Fibroblast of gingiva (primary cell): ENCODE measurements around the gene NAB2.
"Not testable (repeated sequence)": the region's sequence is repeated elsewhere in the genome, so short reads cannot be mapped to it uniquely, and the experiment has no call there.

ENCODE experiments used
- DNase-seq: peaks from one replicate; pipeline ENCODE4 v3.0.0-alpha.2; 2011; ENCODE audit warnings: low read depth

The NAB2 gene, protein sequence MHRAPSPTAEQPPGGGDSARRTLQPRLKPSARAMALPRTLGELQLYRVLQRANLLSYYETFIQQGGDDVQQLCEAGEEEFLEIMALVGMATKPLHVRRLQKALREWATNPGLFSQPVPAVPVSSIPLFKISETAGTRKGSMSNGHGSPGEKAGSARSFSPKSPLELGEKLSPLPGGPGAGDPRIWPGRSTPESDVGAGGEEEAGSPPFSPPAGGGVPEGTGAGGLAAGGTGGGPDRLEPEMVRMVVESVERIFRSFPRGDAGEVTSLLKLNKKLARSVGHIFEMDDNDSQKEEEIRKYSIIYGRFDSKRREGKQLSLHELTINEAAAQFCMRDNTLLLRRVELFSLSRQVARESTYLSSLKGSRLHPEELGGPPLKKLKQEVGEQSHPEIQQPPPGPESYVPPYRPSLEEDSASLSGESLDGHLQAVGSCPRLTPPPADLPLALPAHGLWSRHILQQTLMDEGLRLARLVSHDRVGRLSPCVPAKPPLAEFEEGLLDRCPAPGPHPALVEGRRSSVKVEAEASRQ

DNA sequence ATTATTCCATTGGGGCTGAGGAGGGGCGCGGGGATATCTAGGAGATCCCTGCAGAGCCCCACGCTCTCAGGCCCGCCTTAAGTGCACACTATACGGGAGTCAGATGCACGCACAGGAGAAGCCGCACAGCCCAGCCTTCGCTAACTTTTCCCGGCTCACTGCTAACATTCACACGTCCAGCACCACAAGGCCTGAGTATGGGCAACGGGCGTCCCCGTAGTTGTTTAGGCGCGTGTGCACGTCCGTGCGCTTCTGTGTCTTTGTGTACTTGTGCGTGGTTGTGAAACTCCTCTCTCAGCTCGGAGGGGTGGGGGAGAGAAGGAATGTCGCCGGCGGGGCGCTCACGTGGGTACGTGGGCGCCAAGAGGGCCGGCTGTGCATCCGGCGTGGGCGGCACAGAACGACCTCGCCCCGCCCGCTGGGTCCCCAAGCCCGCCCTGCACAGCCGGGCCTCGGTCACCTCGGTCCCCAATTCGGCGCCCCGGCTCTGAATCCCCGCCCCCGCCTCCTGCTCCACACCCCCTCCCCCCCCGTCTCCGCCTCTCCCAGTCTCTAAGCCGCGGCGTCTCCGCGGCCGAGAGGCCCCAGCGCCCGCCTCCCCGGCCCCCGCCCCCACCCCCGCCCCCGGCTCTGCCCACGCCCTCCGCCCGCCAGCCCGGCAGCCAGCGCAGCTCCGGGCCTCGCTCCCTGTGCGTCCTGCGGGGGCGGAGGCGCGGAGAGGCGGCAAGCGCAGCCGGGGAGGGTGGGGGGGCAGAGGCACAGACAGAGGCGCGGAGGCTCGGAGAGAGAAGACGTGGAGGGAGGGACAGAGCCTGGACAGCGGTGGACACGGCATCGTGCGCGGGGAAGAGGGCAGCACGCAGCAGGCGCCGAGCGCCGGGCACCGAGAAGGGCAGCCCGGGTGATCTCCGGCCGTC, at the start of gene NAB2:
Gene NAB2, plus strand, starts transcription at position 761 of the 917 bp plus-strand sequence. CDS start 158 bp downstream, outside the sequence.
- DNase-seq = peak; percentile 99

DNA sequence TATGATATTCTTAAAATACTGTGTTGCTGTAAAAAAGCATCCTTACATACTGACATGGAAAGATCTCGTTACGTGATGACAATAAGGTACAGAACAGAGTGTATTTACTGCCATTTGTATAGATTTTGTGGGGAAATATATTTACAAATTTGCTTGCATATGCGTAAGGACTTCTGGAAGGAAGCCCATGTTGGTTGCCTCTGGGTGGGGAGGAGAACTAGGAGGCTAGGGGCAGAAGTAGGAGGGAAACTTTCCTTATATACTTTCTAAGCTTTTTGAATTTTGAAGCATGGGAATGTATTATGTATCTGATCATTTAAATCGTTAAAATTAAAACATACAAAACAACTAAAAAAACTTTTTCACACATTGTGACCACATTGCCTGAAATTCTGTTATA, 48.7 kb upstream of the NAB2 start:
- DNase-seq = no peak

DNA sequence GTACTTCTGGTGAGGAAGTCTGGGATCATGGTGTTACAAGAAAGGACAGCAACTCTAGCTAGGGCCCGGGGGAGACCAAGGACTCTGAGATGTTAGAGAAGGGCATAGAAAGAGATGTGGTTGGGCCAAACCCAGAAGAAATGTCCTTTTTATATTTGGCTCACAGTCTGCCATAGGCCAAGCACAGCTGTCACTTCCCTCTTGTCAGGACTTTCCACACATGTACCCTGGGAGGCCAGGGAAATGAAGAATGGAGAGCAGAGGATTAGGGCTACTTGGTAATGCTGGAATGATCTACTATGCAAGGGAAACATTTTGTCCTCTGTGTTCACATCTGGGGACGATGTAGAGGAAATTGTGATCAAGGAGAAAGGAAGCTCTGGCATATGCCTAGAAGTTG, 48.2 kb upstream of the NAB2 start:
- no peak for DNase-seq

DNA sequence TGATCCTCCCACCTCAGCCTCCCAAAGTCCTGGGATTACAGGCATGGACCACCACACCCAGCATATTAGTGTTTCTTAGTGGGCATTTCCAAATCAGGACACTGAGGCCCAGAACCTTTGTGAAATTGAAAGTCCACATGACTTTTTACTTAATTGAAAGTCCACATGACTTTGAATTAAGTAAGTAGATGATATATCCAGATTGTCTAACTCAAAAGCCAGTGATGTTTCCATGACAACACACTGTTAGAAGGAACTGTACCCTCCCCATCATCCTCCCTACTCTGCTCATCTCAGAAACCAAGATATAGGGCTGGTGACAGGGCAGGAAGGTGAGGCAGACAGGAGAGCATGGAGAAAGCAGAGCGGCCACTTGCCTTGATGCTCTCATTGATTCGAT, 46.2 kb upstream of the NAB2 start:
- no peak for DNase-seq

DNA sequence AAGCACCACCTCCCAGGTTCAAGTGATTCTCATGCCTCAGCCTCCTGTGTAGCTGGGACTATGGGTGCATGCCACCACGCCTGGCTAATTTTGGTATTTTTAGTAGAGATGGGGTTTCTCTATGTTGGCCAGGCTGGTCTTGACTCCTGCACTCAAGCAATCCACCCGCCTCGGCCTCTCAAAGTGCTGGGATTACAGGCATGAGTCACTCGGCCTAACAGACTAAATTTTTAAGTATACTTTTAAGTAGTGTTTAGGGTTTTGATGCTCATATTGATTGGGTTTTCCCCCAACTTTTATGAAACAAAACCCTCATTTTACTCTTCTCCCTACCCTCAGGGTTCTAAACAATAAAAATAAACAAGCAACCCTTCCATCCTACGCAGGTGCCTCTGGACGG, 44.4 kb upstream of the NAB2 start:
- no peak for DNase-seq

DNA sequence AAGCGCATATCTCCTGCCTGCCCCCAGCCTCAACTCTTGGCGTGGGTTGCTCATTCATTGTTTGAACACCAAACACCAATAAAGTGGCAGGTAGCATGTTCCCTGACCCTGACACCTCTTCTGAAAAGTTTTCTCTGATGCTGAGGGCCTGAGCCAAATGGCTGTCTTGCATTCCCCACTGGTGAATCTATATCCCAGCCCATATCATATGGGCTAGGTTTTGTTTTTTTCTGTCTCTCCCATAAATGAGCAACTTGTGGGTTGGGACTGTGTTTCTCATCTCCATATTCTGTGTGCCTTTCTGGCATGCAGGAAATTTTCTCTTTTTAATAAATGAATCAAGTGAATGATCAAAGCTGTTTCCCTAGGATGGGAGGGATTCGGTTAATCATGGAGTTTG, 44.0 kb upstream of the NAB2 start:
- no peak for DNase-seq

DNA sequence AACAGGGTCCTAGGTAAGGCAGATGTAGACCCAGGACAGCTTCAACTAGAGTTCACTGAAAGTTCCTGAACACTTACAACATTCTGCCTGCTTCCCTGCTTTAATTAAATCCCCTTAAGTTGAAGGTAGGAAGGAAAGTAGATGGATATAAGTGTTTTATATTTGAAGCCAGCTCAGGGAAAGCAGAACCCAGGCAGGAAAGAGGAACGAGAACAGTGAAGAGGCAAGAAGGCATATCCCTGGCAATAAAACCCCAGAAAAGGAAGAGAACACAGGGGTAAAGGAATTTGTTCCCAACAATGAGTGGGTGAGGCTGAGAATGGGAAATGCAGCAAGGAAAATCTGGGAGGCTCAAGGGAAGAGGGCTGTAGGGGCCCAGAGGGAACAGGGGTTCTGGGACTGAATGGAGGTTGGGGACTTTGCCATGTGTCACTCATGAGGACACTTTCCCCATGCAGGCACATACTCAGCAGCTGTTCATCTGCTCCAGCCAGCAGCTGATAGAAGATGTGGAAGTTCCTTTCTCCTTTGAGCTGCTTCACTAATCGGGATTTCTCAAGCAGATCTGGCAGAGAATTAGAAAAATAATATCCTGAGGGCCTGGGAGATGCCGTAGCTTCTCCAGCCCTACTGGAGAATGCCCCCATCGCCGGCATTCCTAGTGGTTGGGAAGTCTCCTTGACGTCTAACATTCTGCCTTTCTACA, 42.7 kb upstream of the NAB2 start:
- DNase-seq = no peak

DNA sequence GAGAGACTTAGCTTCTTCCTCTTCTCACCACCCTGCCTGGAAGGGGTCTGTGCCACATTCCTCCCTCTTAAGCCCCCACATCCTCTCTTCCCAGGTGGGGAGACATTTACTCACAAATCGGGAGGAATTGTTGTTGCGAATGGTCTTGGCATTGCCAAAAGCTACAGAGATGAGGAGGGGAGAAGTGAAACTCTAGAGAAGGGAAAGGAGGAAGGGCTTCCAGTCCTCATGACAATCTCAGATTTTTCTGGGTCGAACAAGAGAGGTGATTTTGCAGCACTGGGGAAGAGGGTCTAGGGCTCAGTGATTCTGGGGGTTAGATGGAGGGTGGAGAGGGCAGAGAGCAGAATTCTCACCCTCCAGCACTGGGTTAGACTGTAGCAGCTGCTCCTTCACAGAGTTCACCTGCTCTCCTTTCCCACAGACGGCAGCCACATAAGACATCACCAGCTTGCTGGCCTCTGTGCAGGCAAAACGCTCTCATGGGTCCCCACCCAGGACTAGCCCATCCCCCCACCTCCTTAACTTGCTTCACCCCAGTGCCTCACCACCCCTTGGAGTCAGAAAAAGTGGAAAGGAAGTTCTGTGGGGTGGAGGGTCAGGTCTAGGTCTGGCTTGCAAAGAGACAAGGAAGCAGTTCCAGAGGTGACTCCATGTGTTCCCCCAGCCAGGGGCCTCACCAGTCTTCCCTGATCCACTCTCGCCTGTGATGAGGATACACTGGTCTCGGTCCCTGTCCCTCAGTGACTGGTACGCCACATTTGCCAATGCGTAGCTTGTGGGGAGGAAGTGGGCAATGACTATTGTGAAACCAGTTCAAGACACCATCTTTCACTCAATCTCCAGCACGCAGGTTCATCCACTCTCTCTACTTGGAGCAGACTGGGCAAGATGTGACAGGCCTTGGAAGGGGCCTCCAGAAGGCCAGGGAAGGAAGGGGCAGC, 41.7 kb upstream of the NAB2 start:
- no peak for DNase-seq

DNA sequence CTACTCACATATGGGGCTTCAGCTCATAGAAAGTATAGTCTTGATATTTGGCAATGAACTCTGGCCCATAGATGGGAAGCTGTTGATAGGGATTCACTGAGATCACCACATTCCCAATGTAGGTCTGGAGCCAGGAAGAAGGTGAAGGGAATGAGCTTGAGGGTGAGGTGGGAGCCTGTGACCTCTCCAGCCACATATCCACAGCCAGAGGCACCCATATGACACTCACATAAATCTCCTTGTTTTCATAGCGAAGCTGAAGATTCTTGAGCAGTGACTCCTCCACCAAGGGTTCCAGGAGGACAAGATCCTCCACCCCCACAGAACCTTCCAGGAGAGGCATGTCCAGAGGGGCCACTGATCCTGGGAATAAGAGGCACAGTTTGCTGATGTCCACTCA, 40.9 kb upstream of the NAB2 start:
- DNase-seq = no peak

DNA sequence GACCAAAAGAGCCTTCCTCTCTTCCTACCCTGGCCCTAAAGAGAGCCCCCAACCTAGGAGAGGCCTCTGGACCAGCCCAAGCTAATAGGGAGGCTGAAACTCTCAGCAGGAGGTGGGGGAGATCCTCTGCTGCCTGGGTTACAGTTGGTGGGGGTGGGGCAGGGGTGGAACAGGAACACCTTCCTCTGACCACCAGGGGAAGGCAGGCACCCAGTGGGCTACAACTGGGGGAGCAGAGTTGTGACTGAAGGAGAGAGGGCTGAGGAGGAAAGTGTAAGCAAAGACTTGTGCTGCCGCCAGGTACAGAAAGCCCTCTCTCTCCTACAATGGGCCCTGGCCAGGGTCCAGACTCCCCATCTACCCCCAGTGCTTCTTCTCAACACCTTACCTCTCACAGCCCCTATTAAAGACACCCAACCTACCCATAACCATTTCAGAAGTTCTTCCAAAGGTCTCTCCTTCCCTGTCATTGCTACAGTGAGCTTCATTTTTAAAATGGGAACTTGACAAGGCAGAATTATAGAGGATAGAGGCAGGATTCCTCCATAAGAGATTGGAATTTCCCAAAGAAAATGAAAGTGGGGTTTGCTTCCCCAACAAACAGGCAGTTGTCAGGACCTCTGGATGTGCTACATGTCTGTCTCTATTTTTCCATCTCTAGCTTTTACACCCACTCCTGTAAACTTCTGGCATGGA, 40.3 kb upstream of the NAB2 start:
- no peak for DNase-seq

DNA sequence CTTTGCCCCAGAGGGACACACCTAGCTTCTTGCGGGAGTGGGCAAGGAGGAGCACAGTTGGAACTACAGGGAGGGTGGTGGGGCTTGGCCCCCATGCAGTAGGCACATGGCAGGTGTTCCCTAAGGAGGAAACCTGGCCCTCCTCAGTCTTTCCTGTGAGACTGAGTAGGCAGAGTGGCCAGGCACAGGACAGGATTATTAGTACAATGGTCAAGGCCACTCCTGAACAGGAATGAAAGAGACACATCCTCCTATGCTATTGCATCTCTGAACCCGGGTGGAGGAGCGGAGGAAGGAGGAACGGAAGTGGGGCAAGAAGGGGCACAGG, 39.8 kb upstream of the NAB2 start:
- no peak for DNase-seq

DNA sequence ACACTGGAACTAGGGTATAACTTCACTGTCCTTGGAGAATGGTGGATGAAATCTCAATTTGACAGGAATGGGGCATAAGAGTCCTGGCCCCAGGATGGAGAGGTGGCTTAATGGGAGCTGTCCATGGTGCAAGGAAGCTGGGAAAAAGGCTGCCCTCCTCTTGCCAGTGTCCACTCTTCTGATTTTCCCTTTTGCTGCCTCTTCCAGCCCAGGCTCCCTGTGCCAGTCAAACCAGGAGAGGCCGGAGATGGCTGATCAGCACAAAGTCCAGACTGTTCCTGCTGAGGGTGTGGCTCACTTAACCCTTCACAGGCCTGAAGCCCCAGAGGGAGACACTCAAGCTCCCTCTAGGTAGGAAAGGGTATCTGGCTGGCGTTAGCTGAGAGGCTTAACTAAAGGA, 39.0 kb upstream of the NAB2 start, which contains the start of gene MYO1A:
Gene MYO1A, minus strand, starts transcription at position 240 of the 400 bp plus-strand sequence. CDS start 1,806 bp downstream, outside the sequence.
- no peak for DNase-seq

DNA sequence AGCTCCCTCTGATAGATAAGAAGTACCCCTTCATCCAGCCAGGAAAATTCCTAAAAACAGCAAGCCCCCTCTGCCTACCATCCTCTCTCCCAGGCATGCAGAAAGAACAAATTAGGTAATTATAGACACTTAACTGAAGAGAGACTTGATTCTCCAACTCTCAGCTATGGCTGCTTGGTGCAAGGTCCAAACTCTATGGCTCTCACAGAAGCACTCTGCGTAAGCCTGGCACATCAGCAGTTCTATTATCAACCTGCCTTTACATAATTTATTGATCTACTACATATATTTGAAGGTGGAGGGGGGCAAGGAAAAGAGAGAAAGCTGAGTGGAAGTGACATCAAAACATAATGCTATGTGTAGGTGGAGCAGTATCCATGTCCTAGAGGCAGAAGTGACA, 37.9 kb upstream of the NAB2 start:
- DNase-seq = no peak

DNA sequence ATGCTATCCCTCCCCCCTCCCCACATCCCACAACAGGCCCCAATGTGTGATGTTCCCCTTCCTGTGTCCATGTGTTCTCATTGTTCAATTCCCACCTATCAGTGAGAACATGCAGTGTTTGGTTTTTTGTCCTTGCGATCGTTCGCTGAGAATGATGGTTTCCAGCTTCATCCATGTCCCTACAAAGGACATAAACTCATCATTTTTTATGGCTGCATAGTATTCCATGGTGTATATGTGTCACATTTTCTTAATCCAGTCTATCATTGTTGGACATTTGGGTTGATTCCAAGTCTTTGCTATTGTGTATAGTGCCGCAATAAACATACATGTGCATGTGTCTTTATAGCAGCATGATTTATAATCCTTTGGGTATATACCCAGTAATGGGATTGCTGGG, 35.8 kb upstream of the NAB2 start:
- DNase-seq = not testable (repeated sequence)

DNA sequence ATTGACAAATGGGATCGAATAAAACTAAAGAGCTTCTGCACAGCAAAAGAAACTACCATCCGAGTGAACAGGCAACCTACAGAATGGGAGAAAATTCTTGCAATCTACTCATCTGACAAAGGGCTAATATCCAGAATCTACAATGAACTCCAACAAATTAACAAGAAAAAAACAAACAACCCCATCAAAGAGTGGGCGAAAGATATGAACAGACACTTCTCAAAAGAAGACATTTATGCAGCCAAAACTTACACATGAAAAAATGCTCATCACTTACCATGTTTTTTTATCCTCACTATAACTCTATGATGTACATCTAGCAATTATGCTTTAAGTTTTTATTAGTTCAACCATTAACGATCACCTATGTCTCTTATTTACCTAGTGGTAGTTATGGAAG, 35.0 kb upstream of the NAB2 start:
- not testable (repeated sequence) for DNase-seq

DNA sequence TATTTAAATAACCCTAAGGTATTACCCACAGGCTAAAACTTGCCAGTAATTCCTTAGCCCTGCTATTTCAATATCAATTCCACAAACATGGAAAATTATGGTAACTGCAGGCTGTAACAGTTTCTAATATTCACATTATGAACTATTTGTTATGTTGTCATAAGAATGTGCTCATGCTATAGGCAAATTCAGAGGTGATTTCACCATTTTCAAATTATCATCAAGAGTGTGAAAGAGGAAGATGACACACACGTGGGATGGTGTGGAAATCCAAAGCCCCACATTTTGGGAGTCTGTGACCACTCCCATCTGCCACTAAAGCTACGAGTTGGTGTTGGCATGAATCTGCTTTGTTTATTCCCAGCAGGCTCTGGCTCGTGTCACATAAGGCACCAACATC, 33.1 kb upstream of the NAB2 start:
- no peak for DNase-seq

DNA sequence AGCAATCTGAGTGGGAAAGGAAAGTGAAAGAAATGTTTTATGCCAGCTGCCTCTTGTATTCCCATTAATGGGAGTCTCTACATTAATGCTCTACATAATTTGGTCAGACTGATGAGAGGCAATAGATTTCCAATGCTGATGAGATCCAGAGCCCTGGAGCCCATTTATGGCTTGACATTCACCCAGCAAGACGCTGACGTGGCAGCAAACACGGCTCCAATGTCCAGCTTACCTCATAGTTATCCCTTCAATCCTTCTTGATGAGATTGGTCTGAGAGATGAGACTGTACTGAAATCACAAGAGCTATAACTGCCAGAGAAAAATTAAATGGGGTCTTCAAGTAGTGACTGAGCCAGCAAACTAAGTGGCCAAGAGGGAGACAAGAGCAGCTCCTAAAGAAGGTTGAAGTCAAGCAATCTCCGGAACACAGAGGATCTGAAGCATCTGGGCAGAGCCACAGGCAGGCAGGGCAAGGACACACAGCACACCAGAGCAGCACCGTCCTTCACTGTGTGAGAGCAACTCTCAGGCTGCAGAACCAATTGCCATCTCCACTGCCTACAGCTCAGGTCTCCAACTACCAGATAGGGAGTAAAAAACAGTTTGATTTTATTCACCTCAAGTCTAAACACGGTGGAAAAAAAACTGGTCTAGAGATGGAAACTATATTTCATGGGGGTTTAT, 31.7 kb upstream of the NAB2 start:
- DNase-seq = peak; percentile 21

DNA sequence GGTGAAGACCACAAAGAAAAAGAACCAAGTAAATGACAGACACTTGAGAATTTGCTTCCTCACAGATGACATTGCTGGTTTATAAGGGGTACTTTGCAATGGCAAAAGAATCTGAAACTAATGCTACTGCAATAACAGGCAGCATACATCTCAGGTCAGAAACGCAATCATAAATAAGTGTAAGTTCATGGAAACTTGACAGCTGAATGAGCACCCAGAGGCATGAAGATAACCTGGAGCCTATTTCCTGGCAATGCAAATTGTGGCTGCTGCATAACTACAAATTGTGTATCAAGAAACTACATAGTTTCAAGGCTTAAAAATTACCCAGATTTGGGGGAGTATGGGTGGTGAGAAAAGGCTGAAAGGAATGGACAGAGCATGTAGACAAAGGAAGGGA, 30.5 kb upstream of the NAB2 start:
- no peak for DNase-seq

DNA sequence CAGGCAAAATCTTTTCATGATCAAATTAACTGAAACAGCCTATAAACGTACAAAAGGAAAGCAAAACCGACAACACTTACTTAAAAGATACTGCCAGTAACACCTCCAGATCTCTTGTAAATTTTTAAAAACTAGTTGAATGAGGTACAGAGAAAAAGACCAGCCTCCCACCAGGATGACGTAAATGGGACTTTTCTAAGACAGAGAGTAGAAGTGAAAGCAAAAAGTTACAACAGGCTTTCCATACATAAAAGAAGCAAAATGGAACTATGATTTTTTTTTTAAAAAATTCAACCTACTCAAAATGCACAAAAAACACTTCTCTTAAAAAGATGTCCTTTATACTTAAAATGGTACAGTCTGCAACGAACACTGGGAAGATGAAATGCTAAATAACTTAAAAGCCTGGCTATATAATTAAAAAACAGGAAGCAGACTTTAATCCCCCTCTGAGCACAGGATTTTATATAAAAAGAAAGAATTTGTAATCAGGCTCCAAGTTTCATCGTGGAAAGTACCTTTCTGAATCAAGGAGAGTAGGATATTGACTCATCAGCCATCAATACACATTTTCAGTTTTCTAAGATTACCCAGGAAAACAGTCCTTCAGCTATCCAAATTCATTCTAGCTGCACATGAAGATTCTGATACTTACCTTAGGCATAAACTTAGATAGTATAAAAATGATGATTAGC, 24.8 kb upstream of the NAB2 start:
- no peak for DNase-seq
